ENCODE results near the gene IL17RE.

- TF ChIP-seq REST (IDR thresholded peaks at IDR 0.05; ENCODE audit: insufficient read depth in 1 of 2, low read depth in 2 of 2, low read length in 2 of 2) (no peak), SIN3A (IDR thresholded peaks at IDR 0.05; ENCODE audit: borderline replicate concordance, insufficient read depth, low read length) (no peak), TAF1 (IDR thresholded peaks at IDR 0.05; ENCODE audit: borderline replicate concordance, insufficient read depth, low read length) (no peak), FOXP2 (optimal IDR thresholded peaks at IDR 0.05; ENCODE audit: borderline replicate concordance, extremely low read depth, extremely low read length, insufficient read depth) (no peak), POLR2AphosphoS5 (IDR thresholded peaks at IDR 0.05; ENCODE audit: low read depth, low read length) (no peak)
These were observed 11.4 kb downstream of the IL17RE start for GRCh38 chr3:9914011-9914410.

All from PFSK-1 (cell line).